VCaP (cell line): ENCODE results near the gene SUPT6H.

Experiments
- H3K27ac ChIP-seq: fragments of 450-650 bp; 2 replicates; pipeline ENCODE4 v1.5.1; 2017
- TF ChIP-seq, protein P1 (sequence below): fragments of 450-650 bp; conservative IDR thresholded peaks from 2 replicates; pipeline ENCODE4 v1.5.1; 2017; ENCODE audit warnings: mild to moderate bottlenecking, moderate library complexity

The SUPT6H gene

DNA sequence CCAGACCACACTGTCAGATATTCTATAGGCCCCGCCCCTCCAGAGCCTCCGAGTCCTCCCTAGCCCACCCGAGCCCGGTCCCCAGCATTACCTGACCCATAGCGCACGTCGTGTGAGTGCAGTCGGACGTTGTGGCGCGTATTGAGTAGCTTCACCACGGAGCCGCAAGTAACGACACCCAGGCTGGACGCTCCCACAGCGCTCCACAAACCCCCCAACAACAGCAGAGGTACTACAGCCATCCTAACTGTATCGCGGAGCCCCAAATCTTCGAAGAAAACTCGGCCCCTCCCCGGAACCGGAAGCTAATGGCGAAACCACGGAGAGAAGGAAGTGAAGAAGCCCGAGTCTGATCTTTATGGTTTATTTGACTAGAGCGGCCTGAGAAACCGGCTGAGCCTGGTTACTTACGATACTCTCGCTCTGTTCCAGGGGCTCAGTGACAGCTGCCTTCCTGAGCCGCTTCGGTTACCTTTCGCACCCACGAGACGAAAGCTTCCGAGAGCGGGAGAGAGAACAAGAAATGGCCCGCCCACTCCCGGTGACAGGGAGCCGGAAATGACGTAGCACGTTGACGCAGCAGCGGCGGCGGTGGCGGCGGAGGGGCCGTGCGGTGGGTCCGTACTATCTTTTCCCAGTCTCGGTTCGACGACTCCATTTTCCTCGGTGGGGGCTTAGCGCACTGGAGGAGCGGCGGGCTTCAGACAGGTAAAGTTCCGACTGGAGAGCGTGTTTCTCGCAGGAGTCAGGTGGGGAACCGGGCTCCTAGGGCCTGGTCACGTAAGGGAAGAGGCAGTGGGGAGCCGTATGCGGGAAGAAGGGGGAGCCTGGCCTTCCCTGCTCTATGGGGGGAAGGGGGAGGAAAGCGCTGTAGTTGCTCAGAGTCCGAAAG lies at the start of gene SUPT6H, which contains the start of gene SDF2:
Gene SUPT6H (plus strand): TSS at position 571 of the 892 bp plus-strand sequence. CDS start 11,197 bp downstream, outside the sequence.
Gene SDF2 (minus strand): TSS at position 272 of the 892 bp plus-strand sequence. CDS start 30 bp downstream, at position 242.
- TF ChIP-seq, protein P1, sequence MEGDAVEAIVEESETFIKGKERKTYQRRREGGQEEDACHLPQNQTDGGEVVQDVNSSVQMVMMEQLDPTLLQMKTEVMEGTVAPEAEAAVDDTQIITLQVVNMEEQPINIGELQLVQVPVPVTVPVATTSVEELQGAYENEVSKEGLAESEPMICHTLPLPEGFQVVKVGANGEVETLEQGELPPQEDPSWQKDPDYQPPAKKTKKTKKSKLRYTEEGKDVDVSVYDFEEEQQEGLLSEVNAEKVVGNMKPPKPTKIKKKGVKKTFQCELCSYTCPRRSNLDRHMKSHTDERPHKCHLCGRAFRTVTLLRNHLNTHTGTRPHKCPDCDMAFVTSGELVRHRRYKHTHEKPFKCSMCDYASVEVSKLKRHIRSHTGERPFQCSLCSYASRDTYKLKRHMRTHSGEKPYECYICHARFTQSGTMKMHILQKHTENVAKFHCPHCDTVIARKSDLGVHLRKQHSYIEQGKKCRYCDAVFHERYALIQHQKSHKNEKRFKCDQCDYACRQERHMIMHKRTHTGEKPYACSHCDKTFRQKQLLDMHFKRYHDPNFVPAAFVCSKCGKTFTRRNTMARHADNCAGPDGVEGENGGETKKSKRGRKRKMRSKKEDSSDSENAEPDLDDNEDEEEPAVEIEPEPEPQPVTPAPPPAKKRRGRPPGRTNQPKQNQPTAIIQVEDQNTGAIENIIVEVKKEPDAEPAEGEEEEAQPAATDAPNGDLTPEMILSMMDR, result no peak
- peak within 1 kb of the TSS; percentile 97 for H3K27ac ChIP-seq

- no peak overlapping the region for H3K27ac ChIP-seq
- TF ChIP-seq, protein P1, result no peak
Observed at GRCh38 chr17:28612531-28612930, 49.5 kb upstream of the SUPT6H start.

GRCh38 chr17:28612936-28613872 lies 48.8 kb upstream of the SUPT6H start:
- TF ChIP-seq, protein P1, result peak; percentile 87

DNA sequence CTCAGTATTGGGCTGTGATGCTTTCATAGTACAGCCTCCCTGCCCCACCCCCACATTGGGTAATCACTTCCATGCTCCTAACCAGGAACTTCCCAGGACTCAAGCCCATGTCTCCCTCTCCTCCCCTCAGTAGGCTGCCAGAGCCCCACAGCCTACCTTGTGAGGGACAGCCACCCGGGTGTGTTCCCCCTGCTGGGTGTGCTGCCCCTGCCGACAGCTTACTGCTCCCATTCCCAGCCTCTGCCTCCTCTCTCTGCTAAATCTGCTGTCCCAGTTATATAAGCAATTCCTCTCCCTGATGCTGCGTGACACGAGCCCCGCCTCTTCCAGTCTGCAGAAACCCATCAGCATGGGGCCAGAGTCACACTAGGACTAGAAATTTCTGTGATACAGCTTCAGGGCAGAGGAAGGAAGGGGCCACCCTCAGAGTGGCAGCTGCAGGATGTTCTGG lies 48.0 kb upstream of the SUPT6H start, which contains the start of gene RSKR:
Gene RSKR (minus strand): TSS at position 255 of the 451 bp plus-strand sequence. CDS start 24 bp downstream, at position 231.
- TF ChIP-seq, protein P1, result no peak
- no peak within 1 kb of the TSS for H3K27ac ChIP-seq

More at GRCh38 chr17:28612936-28613872, 48.8 kb upstream of the SUPT6H start:
- no peak overlapping the region for H3K27ac ChIP-seq

DNA sequence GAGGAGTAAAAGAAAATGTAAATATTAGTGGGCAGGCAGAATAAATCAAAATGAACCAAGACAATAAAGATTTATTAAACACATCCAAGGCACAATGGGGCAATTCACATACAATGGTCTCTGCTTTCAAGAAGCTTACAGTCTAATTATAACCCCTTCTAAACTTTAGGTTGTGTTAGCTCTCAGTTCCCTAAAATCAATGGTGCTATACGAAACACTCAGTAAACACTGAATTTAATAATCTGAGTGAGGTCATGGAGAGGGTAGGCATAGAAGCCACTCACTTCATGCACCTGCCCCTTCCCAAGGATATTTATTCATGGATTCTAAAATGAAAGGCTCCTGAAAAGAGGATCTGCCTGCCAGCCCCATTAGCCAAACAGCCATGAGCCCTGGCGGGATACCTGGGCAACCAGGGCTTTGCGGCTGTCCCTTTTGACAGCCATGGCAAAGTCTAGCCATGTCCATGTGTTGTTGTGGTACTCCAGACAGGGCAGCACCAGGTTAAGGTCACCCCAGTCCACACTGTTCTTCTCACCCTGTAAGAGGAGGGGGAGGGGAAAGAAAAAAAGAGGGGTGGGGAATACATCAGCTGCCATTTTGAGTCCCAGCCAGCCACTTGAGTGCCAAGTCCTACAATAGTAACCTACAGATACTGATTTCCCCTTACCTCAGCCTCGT lies 46.6 kb upstream of the SUPT6H start:
- TF ChIP-seq, protein P1, result no peak

DNA sequence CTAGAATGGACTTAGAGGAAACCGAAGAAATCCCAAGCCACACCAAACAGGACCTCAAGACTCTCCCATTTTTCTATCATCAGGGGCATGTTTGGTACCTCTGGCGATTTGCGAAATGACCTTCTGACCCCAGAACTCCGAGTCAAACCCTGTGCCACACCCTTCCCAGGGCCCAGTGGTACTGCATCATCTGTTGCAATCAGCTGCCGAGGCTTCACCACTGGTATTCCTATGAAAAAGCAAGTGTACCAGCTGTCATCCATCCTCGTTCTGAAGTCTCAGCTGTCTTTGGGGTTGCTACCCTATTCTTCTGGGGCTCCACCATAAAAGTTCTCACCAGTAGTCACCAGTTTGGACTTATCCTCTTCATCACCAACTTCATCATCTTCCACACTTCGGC lies 45.7 kb upstream of the SUPT6H start:
- no peak overlapping the region for H3K27ac ChIP-seq
- TF ChIP-seq, protein P1, result no peak

More for the DNA sequence above, 46.6 kb upstream of the SUPT6H start:
- H3K27ac ChIP-seq, result no peak overlapping the region
